Body of pancreas (tissue), 4 donors: ENCODE results near the gene RPS6KA2.

Source experiments
- CTCF ChIP-seq, 7 experiments: fragments of 450-650 bp in 4 of 7; fragments of 200-600 bp in 3 of 7; sonication (generic) in 3 of 7; IDR thresholded peaks; one replicate each; pipeline ENCODE4 v1.5.1; 2016 to 2019; ENCODE audit warnings: antibody characterized with exemption in 7 of 7
- POLR2A ChIP-seq, 3 donors: fragments of 450-650 bp; IDR thresholded peaks; one replicate each; pipeline ENCODE4 v1.6.1; 2016; ENCODE audit warnings: antibody characterized with exemption in 3 of 3, mild to moderate bottlenecking in 2 of 3

- TF ChIP-seq CTCF (IDR thresholded peaks at IDR 0.05) (no peak), POLR2A (IDR thresholded peaks at IDR 0.05) (no peak)
Measured at GRCh38 chr6:166545156-166546034, 81.7 kb downstream of the RPS6KA2 start.
